OCI-LY1 (cell line): ENCODE measurements around the gene KCNN3.

Experiments
- CTCF ChIP-seq: fragments of 200-600 bp; sonication (generic), shearing (Covaris generic); IDR thresholded peaks from 2 replicates; pipeline ENCODE4 v1.5.1; 2017; ENCODE audit warnings: mild to moderate bottlenecking, antibody characterized with exemption, low read length, moderate library complexity, mixed read lengths
- EZH2 ChIP-seq: fragments of 200-600 bp; sonication (generic), shearing (Covaris generic); IDR thresholded peaks from 2 replicates; pipeline ENCODE4 v1.8.0; 2017; ENCODE audit warnings: borderline replicate concordance, mixed run types, mild to moderate bottlenecking, antibody characterized with exemption, low read length, moderate library complexity, mixed read lengths

DNA sequence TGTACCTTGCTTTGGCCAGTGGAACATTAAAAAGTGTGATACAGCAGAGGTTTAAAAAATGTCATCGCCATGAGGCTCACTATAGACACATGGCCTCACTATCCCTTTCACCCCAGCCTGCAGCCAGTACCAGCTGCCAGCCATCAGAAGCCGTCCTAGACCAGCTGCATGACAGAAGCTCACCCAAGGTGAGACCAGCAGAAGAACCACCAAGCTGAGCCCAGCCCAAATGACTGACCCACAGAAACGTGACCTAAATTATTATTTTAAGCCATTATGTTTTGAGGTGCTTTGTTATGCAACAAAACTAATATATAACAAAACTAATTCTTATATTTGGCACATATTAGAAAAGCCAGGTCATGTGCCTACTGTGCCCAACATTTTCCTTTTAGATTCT, 91.1 kb downstream of the KCNN3 start:
- TF ChIP-seq CTCF (no peak), EZH2 (no peak)
